HG03097 (cell line): ENCODE data around the gene SALL4.
"Not testable (repeated sequence)": the region's sequence is repeated elsewhere in the genome, so short reads cannot be mapped to it uniquely, and the experiment has no call there.

Experiments used
- ATAC-seq: cut with Tn5 transposase; IDR thresholded peaks from one replicate; pipeline ENCODE4 v1.9.1; 2021; ENCODE audit not compliant: unreplicated experiment, low FRiP score

The SALL4 gene

DNA sequence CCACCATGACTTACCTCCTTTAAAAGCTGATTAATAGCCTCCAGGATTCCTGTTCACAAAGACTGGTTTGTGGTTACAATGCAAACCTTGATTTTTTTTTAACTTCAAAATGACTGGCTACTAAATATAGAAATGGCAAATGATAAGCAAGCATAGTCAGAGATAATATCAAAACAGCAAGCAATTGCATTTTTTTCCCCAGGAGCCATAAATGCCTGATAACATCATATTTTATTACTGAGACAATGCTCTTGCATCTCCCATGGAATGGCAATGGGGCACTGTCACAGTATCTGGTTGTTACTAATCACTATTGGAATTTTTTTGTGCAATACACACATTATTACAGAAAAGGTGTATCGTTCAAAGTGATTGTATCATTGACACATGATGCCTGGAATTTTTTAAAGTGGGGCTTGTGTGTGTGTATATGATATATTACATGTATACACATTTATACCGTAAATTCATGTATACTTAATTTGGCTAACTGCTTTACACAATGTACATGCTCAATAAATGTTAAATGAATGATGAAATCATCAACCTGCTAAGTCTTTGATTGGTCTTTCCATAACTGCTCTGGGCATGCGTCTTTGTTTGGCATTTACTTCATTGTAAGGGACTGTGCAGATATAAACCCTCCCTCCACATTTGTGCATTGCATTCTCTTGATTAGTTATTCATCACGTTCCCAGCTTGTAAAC is 980 bp upstream of the SALL4 start:
- no peak for ATAC-seq

- no peak for ATAC-seq
Observed at GRCh38 chr20:51801823-51802123, 548 bp downstream of the SALL4 start.

- ATAC-seq, result no peak
Observed at GRCh38 chr20:51801122-51801822, 1.0 kb downstream of the SALL4 start.

DNA sequence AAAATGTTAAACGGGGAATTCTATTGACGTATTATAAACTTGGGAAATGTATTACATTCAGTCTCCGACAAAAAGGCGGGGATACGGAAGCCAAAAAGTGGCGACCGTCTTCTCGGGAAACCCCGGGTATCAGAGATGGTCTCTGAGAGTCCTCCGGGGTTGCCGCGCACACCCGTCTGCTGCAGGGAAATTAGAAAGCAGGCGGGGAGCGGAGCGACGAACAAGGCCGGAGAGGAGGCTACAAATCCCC is 1.5 kb downstream of the SALL4 start:
- ATAC-seq, result no peak

DNA sequence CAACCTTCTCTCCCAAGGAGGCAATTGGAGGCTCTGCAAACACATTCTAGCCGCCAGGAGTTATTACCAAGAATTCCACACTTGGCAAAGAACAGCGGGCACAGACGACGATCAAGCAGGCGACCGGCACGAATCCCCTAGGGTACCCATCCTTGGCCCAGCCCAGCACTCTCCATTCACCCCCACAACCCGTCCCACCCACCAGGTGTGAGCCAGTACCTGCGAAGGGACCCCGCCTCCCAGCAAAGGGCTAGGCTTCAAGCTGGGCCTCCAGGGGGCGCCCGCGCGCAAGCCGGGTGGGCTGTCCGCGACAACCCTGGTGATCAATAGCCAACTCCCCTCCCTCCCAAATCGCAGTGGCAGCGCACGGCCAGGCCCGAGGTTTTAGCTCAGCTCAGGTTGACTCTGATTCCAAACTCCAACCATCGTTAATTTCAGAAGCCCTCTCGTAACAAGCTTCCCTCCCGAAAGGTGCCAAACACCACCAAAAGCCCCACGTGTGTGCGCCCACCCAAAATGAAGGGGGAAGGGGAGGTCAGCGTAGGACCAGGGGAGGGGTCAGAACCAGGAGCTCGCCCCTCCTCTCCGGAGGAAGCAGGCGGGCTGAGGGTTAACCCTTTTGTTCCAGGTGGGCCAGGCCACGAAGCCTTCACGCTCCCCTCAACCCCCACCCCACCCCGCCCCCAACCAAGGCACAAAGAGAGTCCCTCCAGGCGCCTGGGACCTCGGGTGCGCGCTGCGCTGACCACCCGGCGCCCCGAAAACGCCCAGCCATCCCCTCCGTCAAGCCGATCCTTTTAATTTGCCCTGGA is 2.1 kb downstream of the SALL4 start:
- ATAC-seq, result no peak

DNA sequence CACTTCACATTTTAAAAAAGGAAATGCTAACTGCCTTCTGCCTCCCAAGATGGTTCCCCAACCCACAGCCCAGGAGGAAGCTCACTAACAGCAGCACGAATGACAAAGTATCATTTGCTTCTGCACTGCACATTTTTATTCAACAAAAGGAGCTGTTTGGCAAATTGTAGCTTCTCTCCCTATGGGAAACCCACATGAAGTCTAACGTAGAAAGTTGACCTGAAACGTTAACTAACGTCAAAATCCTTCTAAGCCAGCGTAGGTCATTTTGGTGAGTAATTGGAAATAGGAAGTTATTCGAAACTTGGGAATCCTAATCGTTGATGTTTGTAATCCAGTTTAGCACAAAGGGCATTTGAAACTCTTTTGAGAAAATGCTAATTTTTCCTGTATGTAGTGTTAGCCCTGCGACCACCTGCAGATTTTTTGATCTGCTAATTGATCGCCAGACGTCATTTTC is 2.9 kb downstream of the SALL4 start:
- no peak for ATAC-seq

DNA sequence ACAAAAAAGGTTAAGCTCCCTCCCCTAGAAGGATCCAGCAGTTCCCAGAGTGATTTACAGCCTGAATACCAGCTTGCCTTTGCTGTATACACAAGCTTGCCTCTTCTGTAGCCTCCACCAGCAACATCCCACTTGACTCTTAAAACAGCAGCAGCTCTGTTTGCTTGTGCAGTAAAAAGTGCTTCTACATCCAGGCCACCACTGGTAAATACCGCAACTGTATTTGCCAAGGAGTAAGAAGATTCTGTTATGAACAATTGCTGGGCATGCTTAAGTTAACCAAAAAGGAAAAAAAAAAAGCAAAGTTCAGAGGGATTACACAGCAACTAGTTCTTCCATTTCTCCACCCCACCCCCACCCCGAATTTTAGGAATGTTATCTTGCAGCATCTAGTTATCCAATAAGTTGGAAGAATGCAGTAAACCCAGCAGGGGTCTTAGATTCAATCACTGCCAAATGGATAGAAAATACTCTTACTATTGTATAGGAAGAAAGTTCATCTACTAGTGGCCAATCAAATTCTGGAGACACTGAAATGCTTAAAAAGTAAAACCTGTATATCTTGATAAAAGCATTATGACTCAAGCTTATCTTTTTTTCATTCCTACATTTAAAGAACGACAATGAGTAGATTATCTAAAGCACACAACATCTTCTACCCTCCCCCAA is 4.8 kb downstream of the SALL4 start:
- no peak for ATAC-seq

DNA sequence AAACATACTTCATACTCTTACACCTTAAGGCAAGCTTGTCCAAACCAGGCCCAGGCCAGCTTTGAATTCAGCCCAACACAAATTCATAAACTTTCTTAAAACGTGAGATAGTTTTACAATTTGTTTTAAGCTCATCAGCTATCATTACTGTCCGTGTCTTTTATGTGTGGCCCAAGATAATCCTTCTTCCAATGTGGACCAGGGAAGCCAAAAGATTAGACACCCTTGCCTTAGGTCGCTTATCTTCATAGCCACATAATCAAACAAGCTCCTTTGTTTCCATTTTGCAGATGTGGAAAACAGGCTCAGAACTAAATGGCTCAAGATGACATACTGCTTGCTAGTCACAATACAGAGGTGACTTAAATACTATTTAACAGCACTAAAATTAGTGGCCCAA is 6.0 kb downstream of the SALL4 start:
- no peak for ATAC-seq

- ATAC-seq, result no peak
Observed at GRCh38 chr20:51792960-51793359, 9.4 kb downstream of the SALL4 start.

DNA sequence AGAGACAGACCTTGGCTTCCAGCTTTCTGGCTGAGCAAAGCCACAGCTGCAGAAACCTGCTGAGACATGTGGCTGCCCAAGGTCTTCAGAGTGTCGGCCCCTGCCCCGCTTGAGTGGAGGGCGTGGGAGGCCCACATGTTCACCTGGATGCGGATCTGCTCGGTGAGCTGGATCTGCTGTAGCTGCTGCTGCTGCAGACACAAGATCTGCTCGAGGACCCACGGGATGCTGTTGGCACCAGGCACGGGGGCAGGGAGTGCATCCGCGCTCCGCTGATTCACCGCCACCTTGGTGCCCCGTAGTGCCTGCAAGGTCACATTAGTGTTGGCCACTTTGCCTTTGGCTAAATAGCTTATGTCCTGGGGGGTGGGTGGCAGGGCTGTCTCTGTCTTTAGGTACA is 10.7 kb downstream of the SALL4 start:
- no peak for ATAC-seq

DNA sequence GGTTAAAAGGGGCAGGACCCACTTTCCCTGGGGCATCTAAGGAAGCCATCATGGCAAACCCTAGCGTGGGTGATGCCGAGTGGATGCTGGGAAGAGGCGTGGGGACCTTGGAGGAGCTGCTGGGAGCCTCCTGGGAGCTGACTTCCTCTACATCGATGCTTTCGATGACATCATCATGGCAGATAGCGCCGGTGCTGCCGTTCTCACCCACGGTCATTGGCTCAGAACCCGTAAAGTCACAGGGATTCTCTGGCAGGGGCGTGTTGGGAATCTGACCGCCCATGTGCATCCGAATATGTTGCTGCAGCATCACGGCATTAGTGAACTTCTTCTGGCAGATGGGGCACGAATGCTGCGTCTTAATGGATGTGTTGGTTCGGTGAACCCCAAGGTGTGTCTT is 12.1 kb downstream of the SALL4 start:
- no peak for ATAC-seq

- no peak for ATAC-seq
Observed at GRCh38 chr20:51789434-51789833, 12.9 kb downstream of the SALL4 start.

- no peak for ATAC-seq
Observed at GRCh38 chr20:51788822-51789221, 13.5 kb downstream of the SALL4 start.

GRCh38 chr20:51784299-51784698 is 18.0 kb downstream of the SALL4 start:
- ATAC-seq, result no peak

GRCh38 chr20:51778229-51778759 is 24.0 kb downstream of the SALL4 start:
- ATAC-seq, result not testable (repeated sequence)

DNA sequence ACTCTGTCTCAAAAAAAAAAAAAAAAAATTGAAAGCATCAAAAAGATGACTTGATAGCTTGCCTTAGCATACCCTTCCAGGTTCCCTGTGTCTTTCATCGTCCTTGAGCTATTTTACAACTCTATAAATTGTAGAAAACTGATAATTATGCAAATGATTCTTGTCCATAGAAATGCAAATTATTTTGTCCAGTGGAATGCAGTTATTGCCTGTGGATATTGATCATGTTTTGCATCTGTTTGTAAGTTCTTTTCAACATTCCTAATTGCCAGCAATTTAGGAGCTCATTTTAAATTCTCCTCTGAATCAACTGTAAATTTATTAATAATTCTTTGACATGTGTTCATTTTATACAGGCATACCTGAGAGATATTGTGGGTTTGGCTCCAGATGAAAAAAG is 27.1 kb downstream of the SALL4 start:
- ATAC-seq, result no peak

- no peak for ATAC-seq
Observed at GRCh38 chr20:51772236-51772635, 30.1 kb downstream of the SALL4 start.

- no peak for ATAC-seq
Observed at GRCh38 chr20:51769976-51770615, 32.2 kb downstream of the SALL4 start.

DNA sequence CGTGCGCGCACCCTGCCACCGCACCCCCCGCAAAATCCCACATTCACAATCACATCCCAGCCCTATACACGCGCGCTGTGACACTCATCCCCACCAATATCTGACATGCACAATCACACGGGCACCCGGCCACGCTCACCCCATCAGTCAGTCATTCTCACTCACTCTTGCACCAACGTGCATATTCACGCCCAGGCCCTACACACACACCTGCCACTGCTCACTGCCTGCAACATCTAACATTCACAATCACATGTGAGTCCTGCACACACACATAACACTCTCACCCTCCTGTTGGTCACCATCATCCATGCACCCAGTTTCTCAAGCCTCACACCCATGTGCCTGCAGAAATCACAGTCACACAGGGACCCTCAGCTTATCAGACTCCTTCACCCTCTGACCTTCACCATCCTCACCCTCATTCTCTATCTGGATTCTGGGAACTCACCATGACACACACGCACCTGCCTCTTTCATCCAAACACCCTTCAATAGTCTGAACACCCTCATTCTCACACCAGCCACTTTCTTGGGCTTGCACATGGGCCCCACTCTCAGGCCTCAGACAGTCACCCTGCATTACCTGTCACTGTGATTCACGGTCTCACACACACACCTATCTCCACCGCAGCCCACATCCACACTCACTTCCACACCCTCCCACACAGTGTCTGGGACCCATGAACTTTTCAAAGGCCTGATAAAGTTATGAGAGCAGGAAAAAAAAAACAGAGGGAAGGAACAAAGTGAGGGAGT is 33.4 kb downstream of the SALL4 start:
- ATAC-seq, result no peak
